Measurements from ENCODE around the gene NHSL2.

- TF ChIP-seq CTCF (IDR thresholded peaks at IDR 0.05; ENCODE audit: insufficient read depth, low read depth, low read length): no peak
- no peak for TF ChIP-seq EZH2 (IDR thresholded peaks at IDR 0.05; ENCODE audit: insufficient read depth, low read length)
Measured at GRCh38 chrX:71990518-71990917, 79.9 kb downstream of the NHSL2 start.
